IMR-90 (cell line): ENCODE data around the gene NAV2. TPM values are rescaled to one million over a fixed set of nuclear protein-coding genes. Genes with fewer than 3 reads are reported as not detected.

ENCODE experiments used
- ATAC-seq: fragments of 200-7000 bp; cut with Tn5 transposase; 2 replicates; pipeline ENCODE4 v1.9.1; 2020; ENCODE audit warnings: low read depth, mild to moderate bottlenecking, moderate library complexity
- BruUV-seq: library from RNA; stranded (reverse); fragments of 400-500 nt; replicated peaks from 2 replicates; lab custom pipeline; 2021; lab: Mats Ljungman, UMichigan
- CTCF ChIA-PET: fragments of 300-600 bp; formaldehyde crosslinking; extraction: SDS; loops from one replicate; lab custom pipeline; 2021; ENCODE audit warnings: antibody characterized with exemption; lab: Yijun Ruan, JAX
- POLR2A ChIA-PET: fragments of 300-600 bp; sonication (Branson Sonifier 250); formaldehyde crosslinking; loops from one replicate; lab custom pipeline; 2022; ENCODE audit warnings: antibody characterized with exemption; ENCODE audit not compliant: unreplicated experiment; lab: Charles Lee
- DNase-seq: peaks from one replicate; pipeline ENCODE4 v3.0.0; 2013
- H2AFZ ChIP-seq: replicated peaks from 2 replicates; pipeline ENCODE3; 2013; ENCODE audit warnings: low read length, mild to moderate bottlenecking; ENCODE audit not compliant: poor library complexity
- H2AK5ac ChIP-seq: 2 replicates; pipeline ENCODE4 v1.6.1; 2013; ENCODE audit warnings: low read depth, low read length, inconsistent platforms
- H2AK9ac ChIP-seq: replicated peaks from 2 replicates; pipeline ENCODE3; 2013; ENCODE audit warnings: mild to moderate bottlenecking, low read depth, low read length, moderate library complexity; ENCODE audit not compliant: poor library complexity
- H2BK120ac ChIP-seq: 2 replicates; pipeline ENCODE4 v1.6.1; 2013; ENCODE audit warnings: low read depth, low read length, inconsistent platforms
- H2BK15ac ChIP-seq: 3 replicates; pipeline ENCODE4 v1.6.1; 2013; ENCODE audit warnings: low read depth, low read length, inconsistent platforms
- H2BK20ac ChIP-seq: 2 replicates; pipeline ENCODE4 v1.6.1; 2013; ENCODE audit warnings: low read depth, mild to moderate bottlenecking, inconsistent platforms, low read length, moderate library complexity
- H2BK5ac ChIP-seq: 2 replicates; pipeline ENCODE4 v1.6.1; 2013; ENCODE audit warnings: mild to moderate bottlenecking, low read depth, low read length, inconsistent platforms; ENCODE audit not compliant: poor library complexity, severe bottlenecking
- H3K14ac ChIP-seq: replicated peaks from 2 replicates; pipeline ENCODE4 v1.6.1; 2013; ENCODE audit warnings: low read depth, low read length, inconsistent platforms
- H3K18ac ChIP-seq: 2 replicates; pipeline ENCODE4 v1.6.1; 2013; ENCODE audit warnings: low read depth, low read length, control low read depth
- H3K23ac ChIP-seq: 2 replicates; pipeline ENCODE4 v1.6.1; 2013; ENCODE audit warnings: low read depth, low read length, inconsistent platforms
- H3K27ac ChIP-seq: 2 replicates; pipeline ENCODE4 v1.5.1; 2013; ENCODE audit warnings: mild to moderate bottlenecking, control low read depth, low read length; ENCODE audit not compliant: insufficient read depth
- H3K27me3 ChIP-seq: 2 replicates; pipeline ENCODE4 v1.6.1; 2013; ENCODE audit warnings: low read length; ENCODE audit not compliant: control insufficient read depth, insufficient read depth
- H3K36me3 ChIP-seq: 2 replicates; pipeline ENCODE4 v1.6.1; 2013; ENCODE audit warnings: low read length, mixed read lengths; ENCODE audit not compliant: control insufficient read depth, insufficient read depth
- H3K4ac ChIP-seq: 2 replicates; pipeline ENCODE4 v1.6.1; 2013; ENCODE audit warnings: low read depth, low read length, inconsistent platforms
- H3K4me1 ChIP-seq: 2 replicates; pipeline ENCODE4 v1.6.1; 2013; ENCODE audit warnings: low read length, mixed read lengths; ENCODE audit not compliant: control insufficient read depth, insufficient read depth
- H3K4me2 ChIP-seq: 2 replicates; pipeline ENCODE4 v1.6.1; 2013; ENCODE audit warnings: low read depth, mild to moderate bottlenecking, control low read depth, low read length, moderate library complexity
- H3K4me3 ChIP-seq: 2 replicates; pipeline ENCODE4 v1.5.1; 2013; ENCODE audit warnings: low read depth, mild to moderate bottlenecking, control low read depth, low read length, moderate library complexity; ENCODE audit not compliant: insufficient read depth
- H3K56ac ChIP-seq: 2 replicates; pipeline ENCODE4 v1.6.1; 2013; ENCODE audit warnings: low read length, inconsistent platforms; ENCODE audit not compliant: insufficient read depth; ENCODE audit errors: extremely low read depth
- H3K79me1 ChIP-seq, 2 experiments: 2 replicates each; pipeline ENCODE4 v1.6.1; 2013; ENCODE audit warnings: low read length in 2 of 2, inconsistent platforms in 1 of 2, low read depth in 1 of 2
- H3K9ac ChIP-seq: 2 replicates; pipeline ENCODE4 v1.6.1; 2013; ENCODE audit warnings: low read depth, low read length, control low read depth
- H3K9me1 ChIP-seq: 2 replicates; pipeline ENCODE4 v1.6.1; 2013; ENCODE audit warnings: low read length, inconsistent platforms; ENCODE audit not compliant: insufficient read depth
- H3K9me3 ChIP-seq: 2 replicates; pipeline ENCODE4 v1.6.1; 2013; ENCODE audit warnings: low read length; ENCODE audit not compliant: control insufficient read depth, insufficient read depth
- H4K20me1 ChIP-seq: 2 replicates; pipeline ENCODE4 v1.6.1; 2013; ENCODE audit warnings: low read length, inconsistent platforms; ENCODE audit not compliant: insufficient read depth
- H4K5ac ChIP-seq: 2 replicates; pipeline ENCODE4 v1.6.1; 2013; ENCODE audit warnings: mild to moderate bottlenecking, low read depth, low read length, control low read depth
- H4K8ac ChIP-seq, 2 experiments: 2 replicates each; pipeline ENCODE4 v1.6.1; 2013; ENCODE audit warnings: low read depth in 2 of 2, low read length in 2 of 2, control low read depth in 1 of 2, inconsistent platforms in 1 of 2
- H4K91ac ChIP-seq: 2 replicates; pipeline ENCODE4 v1.6.1; 2013; ENCODE audit warnings: low read depth, low read length, inconsistent platforms; ENCODE audit not compliant: insufficient read depth
- BHLHE40 ChIP-seq: fragments of 150-350 bp; IDR thresholded peaks from 2 replicates; pipeline ENCODE4 v1.6.1; 2016; ENCODE audit warnings: mild to moderate bottlenecking, low read depth, low read length
- CEBPB ChIP-seq: IDR thresholded peaks from 2 replicates; pipeline ENCODE4 v1.6.1; 2012; ENCODE audit warnings: low read depth, low read length, improper control_type of control experiment
- CTCF ChIP-seq: conservative IDR thresholded peaks from 2 replicates; pipeline ENCODE4 v1.5.1; 2012; ENCODE audit warnings: mild to moderate bottlenecking, low read depth, low read length, improper control_type of control experiment
- FOS ChIP-seq: fragments of 150-350 bp; IDR thresholded peaks from 2 replicates; pipeline ENCODE4 v1.6.1; 2016; ENCODE audit warnings: low read depth, low read length
- MAFK ChIP-seq: IDR thresholded peaks from 2 replicates; pipeline ENCODE4 v1.6.1; 2012; ENCODE audit warnings: low read depth, low read length, improper control_type of control experiment
- MXI1 ChIP-seq: IDR thresholded peaks from 2 replicates; pipeline ENCODE4 v1.6.1; 2012; ENCODE audit warnings: low read depth, mild to moderate bottlenecking, low read length, moderate library complexity, borderline replicate concordance
- NFE2L2 ChIP-seq: fragments of 150-350 bp; IDR thresholded peaks from 2 replicates; pipeline ENCODE4 v1.6.1; 2016; ENCODE audit warnings: low read depth, mild to moderate bottlenecking, low read length
- RCOR1 ChIP-seq: IDR thresholded peaks from 2 replicates; pipeline ENCODE4 v1.6.1; 2012; ENCODE audit warnings: mild to moderate bottlenecking, low read length, improper control_type of control experiment; ENCODE audit not compliant: insufficient replicate concordance
- RFX5 ChIP-seq: IDR thresholded peaks from 2 replicates; pipeline ENCODE4 v1.8.0; 2012; ENCODE audit warnings: low read depth, mild to moderate bottlenecking, low read length, moderate library complexity
- SMC3 ChIP-seq: fragments of 150-350 bp; IDR thresholded peaks from 2 replicates; pipeline ENCODE4 v1.6.1; 2016; ENCODE audit warnings: low read depth, mild to moderate bottlenecking, antibody characterized with exemption, low read length, moderate library complexity
- USF2 ChIP-seq: fragments of 150-350 bp; IDR thresholded peaks from 2 replicates; pipeline ENCODE4 v1.6.1; 2017; ENCODE audit warnings: mild to moderate bottlenecking, antibody characterized with exemption, low read length, low read depth
- WGBS, 2 experiments: methylation state at CpG; one replicate each; pipeline versions ENCODE4 v1.1.5 to v1.1.7; 2013; ENCODE audit warnings: missing lambda C conversion rate in 2 of 2; ENCODE audit not compliant: insufficient read length in 1 of 2; ENCODE audit errors: extremely low coverage in 2 of 2; 5-methylcytosine and 5-hydroxymethylcytosine counted together
- dilution Hi-C: fragments of 300-500 bp; cut with HindIII; formaldehyde crosslinking; loops from one replicate; pipeline ENCODE4 v1.14.3; 2018; ENCODE audit warnings: low sequenced_read_pairs; ENCODE audit not compliant: unreplicated experiment
- in situ Hi-C: fragments of 300-500 bp; cut with MboI; formaldehyde crosslinking; loops from 3 replicates; pipeline ENCODE4 v1.14.3; 2019; ENCODE audit warnings: low sequenced_read_pairs, inconsistent platforms, mixed read lengths
- intact Hi-C: fragments of 100-400 bp; cut with micrococcal nuclease; formaldehyde crosslinking; loops from 2 replicates; pipeline ENCODE4 v1.10.0; 2022
- polyA plus RNA-seq, 3 experiments: library from polyadenylated mRNA; depleted of rRNA; stranded (reverse); fragments of >200 nt; gene quantifications; 2 replicates each; pipeline ENCODE4 v1.2.3, GENCODE V29; 2012; ENCODE audit warnings: low replicate concordance in 1 of 3
- total RNA-seq: library from RNA; depleted of rRNA; stranded (reverse); fragments of >200 nt; gene quantifications from 2 replicates; pipeline ENCODE4 v1.2.3, GENCODE V29; 2012

The NAV2 gene
- total and polyA plus RNA-seq, 2 of the 4 experiments (the other 2 are of a cell fraction), result 4.5 to 12.6 TPM

- TF ChIP-seq RCOR1, result no peak
Measured at GRCh38 chr11:19919050-19919561, 206.5 kb downstream of the NAV2 start (continued).

GRCh38 chr11:19920982-19921381 is 208.3 kb downstream of the NAV2 start:
- Histone ChIP-seq H2AFZ (no peak overlapping the region), H2BK120ac (no peak overlapping the region), H3K56ac (no peak overlapping the region), H3K4ac (no peak overlapping the region), H3K4me3 (no peak overlapping the region), H3K9me3 (no peaks in the 10 kb centered on the region), H4K20me1 (0 out of 2 replicates have a peak, but pooled peaks cover 5% of the 10 kb centered on the region), H3K79me1 (peaks cover 20 to 22% of the 10 kb centered on the region in 2 experiments; a peak in 3 of 4 replicates), H3K36me3 (0 out of 2 replicates have a peak, but pooled peaks cover 2% of the 10 kb centered on the region), H2BK15ac (no peak overlapping the region), H3K4me2 (no peak overlapping the region), H3K9me1 (peaks cover 9% of the 10 kb centered on the region; the same call in 1 of the 2 replicates), H2BK5ac (no peak overlapping the region), H2AK5ac (no peak overlapping the region), H4K8ac (no peak overlapping the region), H3K18ac (no peak overlapping the region), H2BK20ac (no peak overlapping the region), H4K91ac (no peak overlapping the region), H3K27ac (no peak overlapping the region), H3K4me1 (peaks cover 13% of the 10 kb centered on the region), H3K23ac (no peak overlapping the region), H3K9ac (no peak overlapping the region), H4K5ac (no peak overlapping the region), H2AK9ac (no peak overlapping the region), H3K14ac (no peak overlapping the region), H3K27me3 (no peaks in the 10 kb centered on the region)
- no peak for TF ChIP-seq SMC3
- no peak for TF ChIP-seq NFE2L2
- TF ChIP-seq RCOR1, result no peak
- no peak for TF ChIP-seq MAFK
- no peak for TF ChIP-seq CEBPB
- no peak for TF ChIP-seq FOS
- TF ChIP-seq BHLHE40, result no peak
- TF ChIP-seq RFX5, result no peak
- TF ChIP-seq MXI1, result no peak
- no peak for TF ChIP-seq CTCF
- no peak for TF ChIP-seq USF2
- in situ Hi-C loops (no loop called here), dilution Hi-C loops (no loop called here), intact Hi-C loops (no loop called here)
- no peak for ATAC-seq
- no TSS peak for BruUV-seq
- ChIA-PET CTCF (interaction anchor here (1.4 kb wide), 1 partner anchor 18 kb away, joined by 6 read pairs; no protein-coding TSS in a partner anchor), POLR2A (no interaction called here)
- no CpG with 5 or more reads among the region's 2 CpGs for WGBS, 2 experiments
- DNase-seq, result no peak
